ENCODE measurements around the gene SHD. TPM values are rescaled to one million over a fixed set of nuclear protein-coding genes. Genes with fewer than 3 reads are reported as not detected.
"Not testable (repeated sequence)": the region's sequence is repeated elsewhere in the genome, so short reads cannot be mapped to it uniquely, and the experiment has no call there.

The SHD gene
- total and polyA plus RNA-seq, 2 donors (not counting 3 experiments of a cell fraction or from before 2014, with no cell fraction given), result not detected

- H3K9me3 ChIP-seq (replicated peaks; ENCODE audit: control insufficient read depth, insufficient read depth, low read length), result no peaks in the 10 kb centered on the region
- dilution Hi-C loops (cut with MboI; ENCODE audit: extremely low pct_ligation_motif_present, low sequenced_read_pairs) (no loop called here), intact Hi-C loops (cut with micrococcal nuclease) (no loop called here)
- H3K27me3 ChIP-seq (ENCODE audit: control insufficient read depth in 2 of 2, insufficient read depth in 2 of 2, low read length in 2 of 2), result no peaks in the 10 kb centered on the region
- no peaks in the 10 kb centered on the region for H3K9me1 ChIP-seq (replicated peaks; ENCODE audit: control insufficient read depth, extremely low read depth, insufficient read depth, low read length)
- no peaks in the 10 kb centered on the region for H3K79me2 ChIP-seq (ENCODE audit: control insufficient read depth, insufficient read depth, low read length)
- H3K36me3 ChIP-seq (ENCODE audit: control insufficient read depth in 2 of 2, extremely low read depth in 1 of 2, insufficient read depth in 2 of 2, low read length in 2 of 2), result no peaks in the 10 kb centered on the region
- no peaks in the 10 kb centered on the region for H3K4me1 ChIP-seq (ENCODE audit: control insufficient read depth, extremely low read depth, insufficient read depth, low read length)
- H3K4me3 ChIP-seq (replicated peaks in 1 of 3; ENCODE audit: insufficient read depth in 1 of 3, low read depth in 1 of 3, low read length in 3 of 3), result no peak overlapping the region
- no peak overlapping the region for H3K9ac ChIP-seq (replicated peaks; ENCODE audit: extremely low read depth, insufficient read depth, low read length)
- no peak overlapping the region for H3K27ac ChIP-seq (ENCODE audit: insufficient read depth, low read depth, low read length)
- FAIRE-seq (no peak), DNase-seq (ENCODE audit: low read depth, low spot score) (no peak)
- POLR2A ChIA-PET, result no interaction called here
- no peak overlapping the region for H2AFZ ChIP-seq (ENCODE audit: low read depth, low read length)
- no peak overlapping the region for H3K4me2 ChIP-seq (ENCODE audit: insufficient read depth, low read length)
- no peaks in the 10 kb centered on the region for H4K20me1 ChIP-seq (replicated peaks; ENCODE audit: control insufficient read depth, extremely low read depth, insufficient read depth, low read length)
- TF ChIP-seq FOS (IDR thresholded peaks at IDR 0.05; ENCODE audit: borderline replicate concordance, insufficient read depth, low read length) (no peak), JUN (IDR thresholded peaks at IDR 0.05; ENCODE audit: borderline replicate concordance, insufficient read depth, insufficient read length, low read depth) (no peak), EZH2 (IDR thresholded peaks at IDR 0.05; ENCODE audit: borderline replicate concordance, low read depth, low read length, severe bottlenecking) (no peak), MYC (IDR thresholded peaks at IDR 0.05; ENCODE audit: low read depth, low read length) (no peak), POLR2AphosphoS5 (IDR thresholded peaks at IDR 0.05; ENCODE audit: insufficient read depth, low read depth, low read length) (no peak), GATA2 (IDR thresholded peaks at IDR 0.05; ENCODE audit: insufficient read depth, insufficient read length, low read depth, low read length) (no peak), POLR2A (IDR thresholded peaks at IDR 0.05; ENCODE audit: low read depth, low read length) (no peak), CTCF (IDR thresholded peaks at IDR 0.05; ENCODE audit: extremely low read depth in 1 of 2, insufficient read depth in 1 of 2, low read depth in 1 of 2, low read length in 2 of 2) (no peak)
- TF ChIP-seq, protein P1, sequence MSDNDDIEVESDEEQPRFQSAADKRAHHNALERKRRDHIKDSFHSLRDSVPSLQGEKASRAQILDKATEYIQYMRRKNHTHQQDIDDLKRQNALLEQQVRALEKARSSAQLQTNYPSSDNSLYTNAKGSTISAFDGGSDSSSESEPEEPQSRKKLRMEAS (IDR thresholded peaks at IDR 0.05; ENCODE audit: insufficient read depth, insufficient read length), result no peak
- CTCF ChIA-PET, result interaction anchor here (0.8 to 1.6 kb wide), 4 partner anchors 12 to 290 kb away, joined by 3 read pairs; partner anchors contain the start of gene YJU2
- BruUV-seq (replicated peaks), result no TSS peak
Measured at GRCh38 chr19:4234862-4235201, 44.2 kb upstream of the SHD start.

- DNase-seq (ENCODE audit: low read depth, low spot score); H3K9me3 ChIP-seq (replicated peaks; ENCODE audit: control insufficient read depth, insufficient read depth, low read length); BruUV-seq (replicated peaks); POLR2A ChIA-PET; H3K27me3 ChIP-seq (ENCODE audit: control insufficient read depth in 2 of 2, insufficient read depth in 2 of 2, low read length in 2 of 2); H3K4me3 ChIP-seq (replicated peaks in 1 of 3; ENCODE audit: insufficient read depth in 1 of 3, low read depth in 1 of 3, low read length in 3 of 3); intact Hi-C loops (cut with micrococcal nuclease); H3K27ac ChIP-seq (ENCODE audit: insufficient read depth, low read depth, low read length); CTCF ChIA-PET; H3K36me3 ChIP-seq (ENCODE audit: control insufficient read depth in 2 of 2, extremely low read depth in 1 of 2, insufficient read depth in 2 of 2, low read length in 2 of 2); H4K20me1 ChIP-seq (replicated peaks; ENCODE audit: control insufficient read depth, extremely low read depth, insufficient read depth, low read length); H3K4me1 ChIP-seq (ENCODE audit: control insufficient read depth, extremely low read depth, insufficient read depth, low read length); H3K4me2 ChIP-seq (ENCODE audit: insufficient read depth, low read length); H3K9me1 ChIP-seq (replicated peaks; ENCODE audit: control insufficient read depth, extremely low read depth, insufficient read depth, low read length); dilution Hi-C loops (cut with MboI; ENCODE audit: extremely low pct_ligation_motif_present, low sequenced_read_pairs); FAIRE-seq; H3K9ac ChIP-seq (replicated peaks; ENCODE audit: extremely low read depth, insufficient read depth, low read length); H3K79me2 ChIP-seq (ENCODE audit: control insufficient read depth, insufficient read depth, low read length); H2AFZ ChIP-seq (ENCODE audit: low read depth, low read length): not testable (repeated sequence)
Measured at GRCh38 chr19:4237510-4237909, 41.6 kb upstream of the SHD start.
